Neural cell (in vitro differentiated cells): ENCODE data around the gene EML6. TPM values are rescaled to one million over a fixed set of nuclear protein-coding genes. Genes with fewer than 3 reads are reported as not detected.

Experiments
- H2AFZ ChIP-seq: fragments of 200-600, 300-800 bp; sonication (generic), shearing (Covaris generic); 2 replicates; pipeline ENCODE4 v1.6.0; 2014; ENCODE audit warnings: low read depth, mild to moderate bottlenecking, antibody characterized with exemption, low read length, moderate library complexity
- H3F3A ChIP-seq: fragments of 200-600 bp; shearing (Covaris generic); 2 replicates; pipeline ENCODE4 v1.6.1; 2016; ENCODE audit warnings: mild to moderate bottlenecking, moderate library complexity, mixed read lengths, antibody characterized with exemption, low read length; ENCODE audit not compliant: insufficient read depth, poor library complexity, severe bottlenecking
- H3K27ac ChIP-seq: fragments of 200-600, 300-800 bp; sonication (generic), shearing (Covaris generic); 2 replicates; pipeline ENCODE4 v1.5.1; 2014; ENCODE audit warnings: mild to moderate bottlenecking, low read length, moderate library complexity
- H3K27me3 ChIP-seq: fragments of 300-800, 200-600 bp; sonication (generic), shearing (Covaris generic); 2 replicates; pipeline ENCODE4 v1.6.0; 2014; ENCODE audit warnings: mild to moderate bottlenecking, low read depth, low read length, moderate library complexity; ENCODE audit not compliant: insufficient read depth
- H3K36me3 ChIP-seq: fragments of 300-800, 200-600 bp; sonication (generic), shearing (Covaris generic); 2 replicates; pipeline ENCODE4 v1.5.1; 2014; ENCODE audit warnings: mild to moderate bottlenecking, antibody characterized with exemption, low read length, moderate library complexity; ENCODE audit not compliant: insufficient read depth
- H3K4me2 ChIP-seq: fragments of 300-800, 200-600 bp; sonication (generic), shearing (Covaris generic); 2 replicates; pipeline ENCODE4 v1.6.0; 2014; ENCODE audit warnings: mild to moderate bottlenecking, low read length
- H3K4me3 ChIP-seq: fragments of 300-800, 200-600 bp; sonication (generic), shearing (Covaris generic); 2 replicates; pipeline ENCODE4 v1.5.1; 2014; ENCODE audit warnings: mild to moderate bottlenecking, low read length, moderate library complexity
- H3K79me2 ChIP-seq: fragments of 200-600 bp; shearing (Covaris generic); replicated peaks from 2 replicates; pipeline ENCODE4 v1.6.0; 2014; ENCODE audit warnings: mild to moderate bottlenecking, low read length, moderate library complexity; ENCODE audit not compliant: insufficient read depth
- H3K9ac ChIP-seq: fragments of 300-800, 200-600 bp; sonication (generic), shearing (Covaris generic); 2 replicates; pipeline ENCODE4 v1.6.1; 2016; ENCODE audit warnings: mild to moderate bottlenecking, low read length, mixed read lengths
- H3K9me2 ChIP-seq: fragments of 200-600 bp; shearing (Covaris generic); 2 replicates; pipeline ENCODE4 v1.6.1; 2016; ENCODE audit warnings: mild to moderate bottlenecking, low read length, mixed read lengths; ENCODE audit not compliant: insufficient read depth
- H3K9me3 ChIP-seq: fragments of 200-600, 300-800 bp; sonication (generic), shearing (Covaris generic); 2 replicates; pipeline ENCODE4 v1.6.1; 2016; ENCODE audit warnings: mild to moderate bottlenecking, mixed run types, low read length, moderate library complexity, mixed read lengths
- H4K20me1 ChIP-seq: fragments of 200-600 bp; shearing (Covaris generic); 2 replicates; pipeline ENCODE4 v1.6.1; 2016; ENCODE audit warnings: mild to moderate bottlenecking, mixed run types; ENCODE audit not compliant: insufficient read depth
- EP300 ChIP-seq: fragments of 450-650 bp; conservative IDR thresholded peaks from 2 replicates; pipeline ENCODE4 v1.6.1; 2014; ENCODE audit warnings: antibody characterized with exemption, mild to moderate bottlenecking, moderate library complexity; ENCODE audit not compliant: poor library complexity, severe bottlenecking
- EZH2 ChIP-seq: fragments of 200-600, 300-800 bp; shearing (Covaris generic), sonication (generic); IDR thresholded peaks from 2 replicates; pipeline ENCODE4 v1.6.1; 2014; ENCODE audit warnings: antibody characterized with exemption, low read length, borderline replicate concordance, mild to moderate bottlenecking; ENCODE audit not compliant: insufficient read depth, poor library complexity, severe bottlenecking
- MXI1 ChIP-seq: fragments of 450-650 bp; conservative IDR thresholded peaks from 2 replicates; pipeline ENCODE4 v1.6.1; 2014; ENCODE audit warnings: antibody characterized with exemption, mild to moderate bottlenecking; ENCODE audit not compliant: poor library complexity, severe bottlenecking
- POLR2AphosphoS5 ChIP-seq: IDR thresholded peaks from 2 replicates; pipeline ENCODE4 v1.6.1; 2012
- RAD21 ChIP-seq: fragments of 450-650 bp; conservative IDR thresholded peaks from 2 replicates; pipeline ENCODE4 v1.6.1; 2014; ENCODE audit warnings: antibody characterized with exemption, mild to moderate bottlenecking, moderate library complexity
- REST ChIP-seq: IDR thresholded peaks from 2 replicates; pipeline ENCODE4 v1.6.1; 2012; ENCODE audit warnings: borderline replicate concordance
- SMC3 ChIP-seq: fragments of 450-650 bp; conservative IDR thresholded peaks from 2 replicates; pipeline ENCODE4 v1.6.1; 2014; ENCODE audit warnings: antibody characterized with exemption, mild to moderate bottlenecking, moderate library complexity; ENCODE audit not compliant: poor library complexity
- TAF1 ChIP-seq: IDR thresholded peaks from 2 replicates; pipeline ENCODE4 v1.6.1; 2012; ENCODE audit warnings: low read depth
- polyA plus RNA-seq: library from polyadenylated mRNA; depleted of rRNA; stranded (reverse); fragments of >200 nt; gene quantifications from 2 replicates; pipeline ENCODE4 v1.2.3, GENCODE V29; 2014
- TF ChIP-seq, protein P1 (sequence below): fragments of 450-650 bp; IDR thresholded peaks from 2 replicates; pipeline ENCODE4 v1.5.1; 2014; ENCODE audit warnings: antibody characterized with exemption, mild to moderate bottlenecking, moderate library complexity; ENCODE audit not compliant: poor library complexity, severe bottlenecking

Gene EML6
- polyA plus RNA-seq, 1 donor from 2014 or later: 13.4 TPM

DNA sequence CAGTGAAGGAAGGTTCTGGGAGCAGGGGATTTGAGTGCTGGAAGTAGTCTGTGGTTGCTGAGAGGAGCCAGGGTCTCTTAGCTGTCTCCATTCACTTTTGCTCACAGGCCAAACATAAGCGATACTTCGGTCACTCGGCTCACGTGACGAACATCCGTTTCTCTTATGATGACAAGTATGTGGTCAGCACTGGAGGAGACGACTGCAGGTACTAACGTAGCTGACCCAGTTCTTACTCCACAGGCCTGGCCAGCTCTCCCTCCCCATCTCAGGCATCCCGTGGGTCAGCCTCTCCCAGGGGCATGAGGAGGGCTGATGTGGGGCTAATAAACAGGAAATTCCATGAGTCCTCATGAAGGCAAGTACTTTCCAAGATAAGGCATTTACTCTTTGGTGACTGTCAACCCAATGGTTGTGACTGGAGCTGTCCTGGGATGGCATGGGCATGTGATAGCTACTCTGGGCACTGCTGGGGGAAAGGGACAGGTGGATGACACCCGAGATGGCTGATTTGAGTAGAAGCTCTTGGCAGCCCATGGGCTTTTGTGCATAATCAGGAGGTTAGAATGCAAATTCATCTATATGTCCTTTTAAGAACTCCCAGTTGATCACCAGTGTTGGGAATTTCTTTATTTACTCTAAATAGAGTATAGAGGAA is 245.2 kb downstream of the EML6 start:
- Histone ChIP-seq H3K4me3 (no peak overlapping the region), H4K20me1 (no peaks in the 10 kb centered on the region), H3K9me3 (no peaks in the 10 kb centered on the region), H3K4me2 (no peak overlapping the region), H3K27me3 (no peaks in the 10 kb centered on the region), H3K9me2 (peaks cover 3% of the 10 kb centered on the region), H2AFZ (no peak overlapping the region), H3K79me2 (no peaks in the 10 kb centered on the region), H3K36me3 (peaks cover 17% of the 10 kb centered on the region), H3K27ac (no peak overlapping the region), H3K9ac (no peak overlapping the region), H3F3A (no peaks in the 10 kb centered on the region)
- TF ChIP-seq EP300 (no peak), MXI1 (no peak), EZH2 (no peak), RAD21 (no peak), TAF1 (no peak), SMC3 (no peak), POLR2AphosphoS5 (no peak), REST (no peak)
- TF ChIP-seq, protein P1, sequence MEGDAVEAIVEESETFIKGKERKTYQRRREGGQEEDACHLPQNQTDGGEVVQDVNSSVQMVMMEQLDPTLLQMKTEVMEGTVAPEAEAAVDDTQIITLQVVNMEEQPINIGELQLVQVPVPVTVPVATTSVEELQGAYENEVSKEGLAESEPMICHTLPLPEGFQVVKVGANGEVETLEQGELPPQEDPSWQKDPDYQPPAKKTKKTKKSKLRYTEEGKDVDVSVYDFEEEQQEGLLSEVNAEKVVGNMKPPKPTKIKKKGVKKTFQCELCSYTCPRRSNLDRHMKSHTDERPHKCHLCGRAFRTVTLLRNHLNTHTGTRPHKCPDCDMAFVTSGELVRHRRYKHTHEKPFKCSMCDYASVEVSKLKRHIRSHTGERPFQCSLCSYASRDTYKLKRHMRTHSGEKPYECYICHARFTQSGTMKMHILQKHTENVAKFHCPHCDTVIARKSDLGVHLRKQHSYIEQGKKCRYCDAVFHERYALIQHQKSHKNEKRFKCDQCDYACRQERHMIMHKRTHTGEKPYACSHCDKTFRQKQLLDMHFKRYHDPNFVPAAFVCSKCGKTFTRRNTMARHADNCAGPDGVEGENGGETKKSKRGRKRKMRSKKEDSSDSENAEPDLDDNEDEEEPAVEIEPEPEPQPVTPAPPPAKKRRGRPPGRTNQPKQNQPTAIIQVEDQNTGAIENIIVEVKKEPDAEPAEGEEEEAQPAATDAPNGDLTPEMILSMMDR: no peak

DNA sequence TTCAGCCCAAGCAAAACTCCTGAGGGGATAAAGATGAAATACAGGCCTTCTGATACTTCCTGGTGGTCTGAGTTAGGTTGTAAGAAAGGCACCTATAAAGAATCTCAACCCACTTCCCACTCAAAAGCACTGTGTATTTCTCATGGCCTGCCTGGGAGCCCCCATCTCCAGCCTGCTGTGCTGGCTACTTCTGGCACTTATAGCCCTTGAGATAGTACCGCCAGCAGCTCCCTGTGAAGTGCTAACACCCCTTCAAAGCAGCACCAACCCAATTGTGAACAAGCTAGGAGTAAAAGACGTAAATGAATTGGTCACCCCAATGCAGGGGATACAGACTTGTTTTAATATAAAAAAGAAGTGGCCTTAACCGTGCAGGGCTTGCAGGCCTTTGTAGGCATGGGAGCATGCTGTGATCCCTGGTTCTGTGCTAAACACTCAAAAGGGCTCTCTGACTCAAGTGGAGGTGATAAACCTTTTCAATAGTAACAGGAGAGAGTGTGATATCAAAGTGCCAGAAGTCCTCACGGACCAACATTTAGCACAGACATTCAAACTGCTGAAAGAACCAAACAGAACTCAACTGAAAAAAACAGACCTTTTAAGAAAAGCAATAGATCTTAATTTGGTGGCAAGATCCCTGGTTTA is 246.0 kb downstream of the EML6 start:
- Histone ChIP-seq H3F3A (no peaks in the 10 kb centered on the region), H3K79me2 (no peaks in the 10 kb centered on the region), H3K9me2 (peaks cover 3% of the 10 kb centered on the region), H3K27ac (no peak overlapping the region), H3K9ac (no peak overlapping the region), H3K4me2 (no peak overlapping the region), H3K9me3 (no peaks in the 10 kb centered on the region), H3K4me3 (no peak overlapping the region), H3K27me3 (no peaks in the 10 kb centered on the region), H4K20me1 (no peaks in the 10 kb centered on the region), H3K36me3 (peaks cover 20% of the 10 kb centered on the region), H2AFZ (no peak overlapping the region)
- TF ChIP-seq RAD21 (no peak), SMC3 (no peak), EP300 (no peak), MXI1 (no peak), EZH2 (no peak), REST (no peak), POLR2AphosphoS5 (no peak), TAF1 (no peak)
- TF ChIP-seq, protein P1: no peak
